GM19025 (cell line): ENCODE measurements around the gene SH3GLB1.

Experiments
- ATAC-seq: cut with Tn5 transposase; IDR thresholded peaks from one replicate; pipeline ENCODE4 v1.9.1; 2021; ENCODE audit warnings: mild to moderate bottlenecking, low read depth, moderate library complexity; ENCODE audit not compliant: unreplicated experiment

SH3GLB1 gene

DNA sequence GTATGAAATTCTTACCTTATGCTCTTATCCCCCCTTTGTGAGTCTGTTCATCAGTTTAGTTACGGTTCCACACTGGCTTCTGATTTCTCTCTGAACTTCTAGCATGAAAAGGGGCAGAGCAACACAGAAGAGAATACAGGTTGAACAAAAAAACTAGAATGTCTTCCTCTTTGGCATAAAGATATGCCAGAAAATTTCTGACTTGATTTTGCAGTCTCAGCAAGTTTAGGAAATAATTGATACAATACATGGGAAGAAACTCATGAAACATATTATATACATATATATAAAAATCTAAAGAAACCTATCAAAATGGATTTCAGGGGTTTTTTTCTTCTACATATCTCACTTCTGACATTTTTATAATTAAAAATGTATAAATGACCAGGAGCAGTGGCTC, 27.0 kb downstream of the SH3GLB1 start:
- no peak for ATAC-seq

DNA sequence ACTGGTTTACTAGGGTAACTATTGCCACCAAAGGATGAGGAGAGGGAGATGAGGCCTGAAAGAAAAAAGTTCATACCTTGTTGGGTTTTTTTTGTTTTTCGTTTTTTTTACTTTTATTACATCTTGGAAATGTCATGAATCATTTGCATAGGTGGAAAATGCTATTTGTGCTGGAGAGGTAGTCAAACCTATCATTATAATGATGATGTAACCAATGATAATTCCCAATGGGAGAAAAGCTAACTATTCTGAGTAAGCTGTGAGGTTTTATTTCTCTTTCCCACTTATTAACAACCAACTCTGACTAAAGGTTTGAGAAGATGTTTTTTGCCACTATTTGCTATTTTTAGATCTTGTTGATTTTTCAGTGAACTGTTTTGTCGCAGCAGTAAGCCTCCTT, 29.0 kb downstream of the SH3GLB1 start:
- ATAC-seq, result no peak

DNA sequence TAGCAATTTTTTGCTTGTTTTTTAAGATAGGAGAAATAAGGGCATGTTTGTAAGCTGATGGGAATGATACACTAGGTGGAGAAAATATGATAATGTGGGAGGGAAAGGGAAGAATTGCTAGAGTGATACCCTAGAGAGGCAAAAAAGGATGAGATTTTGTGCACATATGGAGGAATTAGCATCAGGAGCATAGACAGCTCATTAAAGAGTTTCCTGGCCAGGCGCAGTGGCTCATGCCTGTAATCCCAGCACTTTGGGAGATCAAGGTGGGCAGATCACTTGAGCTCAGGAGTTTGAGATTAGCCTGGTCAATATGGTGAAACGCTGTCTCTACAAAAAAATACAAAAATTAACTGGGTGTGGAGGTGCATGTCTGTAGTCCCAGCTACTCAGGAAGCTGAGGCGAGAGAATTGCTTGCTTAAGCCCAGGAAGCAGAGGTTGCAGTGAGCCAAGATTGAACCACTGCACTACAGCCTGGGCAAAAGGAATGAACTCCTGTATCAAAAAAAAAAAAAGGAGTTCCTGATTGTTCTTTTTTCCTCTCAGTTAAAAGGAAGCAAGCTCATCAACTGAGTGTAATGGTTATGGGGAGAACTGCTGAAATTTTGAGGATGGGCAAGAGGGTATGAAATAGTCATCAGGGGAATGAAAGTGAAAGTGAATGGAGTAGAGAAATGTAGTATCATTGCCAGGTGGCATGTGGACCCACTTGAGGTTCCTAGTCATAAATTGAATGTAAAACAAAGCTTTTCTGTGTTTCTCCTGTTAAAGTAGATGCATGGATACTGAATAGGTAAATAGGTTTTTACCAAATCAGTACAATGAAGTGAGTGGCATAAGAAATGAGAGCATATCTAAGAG, 35.5 kb downstream of the SH3GLB1 start:
- ATAC-seq, result peak; percentile 72

DNA sequence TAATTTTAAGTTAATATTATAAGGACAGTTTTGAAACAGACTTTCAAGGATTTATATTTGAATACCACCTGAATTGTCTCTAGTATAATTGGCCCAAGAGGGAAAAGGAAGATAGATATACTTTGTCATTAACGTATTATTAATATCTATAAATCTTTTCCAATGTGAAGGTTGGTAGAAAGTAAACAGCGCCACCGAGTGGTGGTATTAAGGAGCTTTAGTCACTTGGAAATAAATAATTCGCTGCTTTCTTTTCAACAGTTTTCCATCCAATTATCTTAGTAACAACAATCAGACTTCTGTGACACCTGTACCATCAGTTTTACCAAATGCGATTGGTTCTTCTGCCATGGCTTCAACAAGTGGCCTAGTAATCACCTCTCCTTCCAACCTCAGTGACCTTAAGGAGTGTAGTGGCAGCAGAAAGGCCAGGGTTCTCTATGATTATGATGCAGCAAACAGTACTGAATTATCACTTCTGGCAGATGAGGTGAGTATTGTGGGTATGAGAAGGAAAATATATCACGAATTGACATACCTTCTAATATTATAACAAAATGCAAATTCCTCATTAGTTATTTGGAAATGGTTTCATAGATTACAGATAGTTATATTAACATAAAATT, 37.7 kb downstream of the SH3GLB1 start:
- ATAC-seq, result no peak

DNA sequence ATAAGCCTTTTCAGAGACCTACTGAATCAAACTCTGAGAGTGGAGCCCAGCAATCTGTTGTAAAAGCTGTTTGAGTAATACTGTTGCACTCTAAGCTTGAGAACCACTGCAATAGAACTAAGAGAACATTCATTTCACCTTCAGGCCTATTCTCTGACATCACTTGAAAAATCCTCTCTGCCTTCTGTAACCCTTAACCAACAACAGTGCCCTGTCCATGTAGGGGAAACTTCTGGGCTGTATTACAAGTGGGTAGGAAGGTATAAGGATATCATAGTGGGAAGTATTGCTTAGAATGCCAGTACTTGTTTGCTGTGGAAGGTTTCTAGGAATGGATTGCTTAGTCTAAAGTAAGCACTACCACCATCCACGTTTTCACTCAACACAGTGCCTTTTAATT, 42.9 kb downstream of the SH3GLB1 start:
- no peak for ATAC-seq

DNA sequence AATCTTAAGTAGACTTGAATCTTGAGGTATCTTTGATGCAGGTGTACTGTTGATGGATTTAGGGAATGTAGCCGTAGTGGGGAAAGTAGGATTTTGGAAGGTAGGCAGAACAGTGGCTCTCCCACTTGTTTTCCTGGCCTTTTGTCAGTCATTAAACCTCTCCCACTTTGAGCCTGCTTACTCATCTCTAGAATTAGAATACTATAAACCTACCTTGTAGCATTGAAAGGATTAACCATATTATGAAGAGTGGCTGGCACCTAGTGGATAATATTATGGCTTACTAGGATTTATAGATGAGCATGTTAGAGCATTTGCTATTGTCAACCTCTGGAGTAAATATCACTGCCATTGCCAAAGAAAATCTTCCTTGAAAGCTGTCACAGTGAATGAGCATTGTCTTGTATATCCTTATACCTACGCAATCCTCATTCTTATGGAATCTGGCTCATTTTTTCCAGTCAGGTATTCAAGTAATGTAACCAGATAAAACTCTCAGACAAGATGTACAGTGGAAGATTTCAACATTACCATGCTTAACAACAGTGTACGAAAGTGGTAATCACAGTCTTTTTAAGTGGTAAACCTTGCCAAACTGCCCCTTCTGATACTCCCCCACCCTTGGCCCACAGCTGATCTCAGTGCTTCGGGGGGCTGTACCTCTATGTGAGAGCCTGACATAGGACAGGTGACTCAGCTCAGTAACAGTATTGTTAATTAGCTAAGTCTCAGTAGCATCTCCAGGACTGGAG, 44.4 kb downstream of the SH3GLB1 start:
- ATAC-seq, result no peak

DNA sequence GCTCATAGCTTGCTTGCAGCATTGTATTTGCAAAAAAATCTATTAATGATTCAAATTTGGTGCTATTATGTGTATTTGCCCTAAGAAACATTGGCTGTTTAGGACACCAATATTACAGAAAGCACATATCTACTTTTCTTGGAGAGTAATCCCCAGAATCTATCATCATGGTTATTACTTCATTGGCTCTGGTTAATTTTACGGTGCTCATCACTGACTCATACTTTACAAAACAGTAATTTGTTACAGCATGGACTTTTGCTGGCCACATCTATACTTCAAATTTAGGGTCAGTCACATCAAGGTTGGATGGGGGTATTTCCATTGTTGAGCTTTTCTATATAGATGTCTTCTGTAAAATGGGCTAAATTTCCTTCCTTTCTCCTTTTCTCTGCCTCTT, 45.7 kb downstream of the SH3GLB1 start:
- no peak for ATAC-seq

DNA sequence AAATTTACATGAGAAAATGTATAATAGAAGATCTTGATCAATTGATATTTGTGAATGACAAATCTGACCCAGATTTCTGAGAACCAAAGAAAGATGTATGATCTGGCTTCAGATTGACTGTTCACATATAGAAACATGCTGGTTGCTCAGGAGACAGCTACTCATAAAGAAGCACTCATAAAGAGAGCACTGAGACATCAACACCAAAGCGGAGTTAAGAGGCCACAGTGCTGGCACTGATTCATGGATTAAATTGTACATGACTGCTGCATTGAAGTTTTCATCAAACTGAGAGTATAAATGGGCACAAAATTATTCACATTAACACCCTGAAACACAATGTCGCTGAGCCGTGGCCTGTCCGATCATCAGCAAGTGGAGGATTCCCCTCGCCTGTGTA, 46.2 kb downstream of the SH3GLB1 start:
- ATAC-seq, result no peak

DNA sequence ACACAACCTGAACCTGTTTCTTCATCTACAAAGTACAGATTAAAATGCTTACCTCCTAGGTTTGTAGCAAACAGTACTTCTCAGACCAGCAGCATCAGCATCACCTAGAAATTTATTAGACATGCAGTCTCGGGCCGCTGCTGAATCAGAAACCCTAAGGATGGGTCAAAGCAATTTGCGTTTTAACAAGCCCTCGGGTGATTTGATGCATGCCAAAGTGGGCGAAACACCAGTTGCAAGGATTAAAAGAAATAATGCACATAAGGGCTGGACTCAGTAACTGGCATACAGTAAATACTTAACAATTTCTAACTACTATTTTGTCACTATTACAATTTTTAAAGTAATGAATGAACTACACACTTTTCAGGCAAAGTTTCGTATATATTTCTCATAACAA, 47.5 kb downstream of the SH3GLB1 start:
- no peak for ATAC-seq

DNA sequence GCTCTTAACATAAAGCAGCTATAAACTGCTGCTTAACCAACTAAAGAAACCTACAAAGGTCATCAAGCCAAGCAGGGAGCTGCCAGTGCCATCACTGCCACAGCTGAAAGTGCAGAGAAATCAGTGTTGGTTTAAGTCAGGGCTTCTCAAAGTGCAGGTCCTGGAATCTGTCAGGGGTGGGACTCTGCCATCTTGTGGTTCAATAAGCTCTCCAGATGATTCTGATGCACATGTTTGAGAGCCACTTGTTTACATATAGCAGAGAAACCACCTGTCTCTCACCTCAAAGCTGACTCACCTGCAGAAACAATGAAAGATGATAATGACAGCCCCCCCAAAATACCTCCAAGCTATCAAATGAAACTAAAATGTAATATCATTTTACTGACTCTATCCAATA, 49.3 kb downstream of the SH3GLB1 start:
- ATAC-seq, result no peak

DNA sequence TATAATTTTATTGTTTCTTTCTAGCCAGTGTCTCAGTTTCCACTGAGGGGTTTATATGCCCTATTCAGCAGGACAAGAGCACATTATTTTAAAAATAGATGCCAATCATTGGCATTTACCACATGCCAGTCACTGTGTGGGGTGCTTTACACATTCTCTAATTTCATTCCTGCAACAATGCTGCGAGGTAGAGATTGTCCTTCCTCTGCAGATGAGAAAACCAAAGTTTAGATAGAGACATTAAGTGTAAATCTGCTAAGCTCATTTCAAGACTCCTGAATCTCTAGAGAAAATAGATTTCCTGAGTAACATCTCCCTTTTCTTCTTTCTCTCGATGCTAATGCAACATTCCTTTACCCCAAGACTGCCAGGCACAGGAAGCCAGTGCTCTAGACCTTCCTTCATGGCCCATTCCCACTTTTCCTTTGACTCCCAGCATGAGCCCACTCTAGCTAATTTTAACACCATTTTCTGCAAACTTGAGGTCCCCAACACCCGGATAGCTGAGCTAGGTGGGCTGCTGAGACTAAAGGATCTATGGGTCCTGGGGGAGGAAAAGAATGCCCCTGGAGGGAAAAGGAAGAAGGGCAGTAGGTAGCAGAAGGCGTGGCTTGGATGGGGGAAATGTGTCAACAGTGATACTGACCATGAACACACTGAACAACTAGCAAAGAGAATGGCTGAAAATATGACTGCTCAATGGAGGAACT, 50.0 kb downstream of the SH3GLB1 start:
- no peak for ATAC-seq

DNA sequence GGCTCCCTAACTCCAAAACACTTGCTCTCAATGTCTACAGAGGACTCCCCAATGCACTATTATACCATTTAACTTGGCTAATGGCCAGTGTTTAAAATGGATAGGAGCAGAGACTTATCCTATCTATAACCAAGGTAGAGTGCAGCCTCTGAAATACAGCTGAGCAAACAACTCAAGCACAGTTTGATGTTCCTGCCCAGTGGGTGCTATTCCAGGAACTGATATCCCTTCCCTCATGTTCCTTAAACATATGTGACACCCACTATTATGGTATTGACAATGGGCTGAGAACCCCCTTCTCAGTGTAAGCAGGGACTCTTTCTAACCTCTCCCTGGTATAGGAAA, 51.7 kb downstream of the SH3GLB1 start:
- ATAC-seq, result no peak

DNA sequence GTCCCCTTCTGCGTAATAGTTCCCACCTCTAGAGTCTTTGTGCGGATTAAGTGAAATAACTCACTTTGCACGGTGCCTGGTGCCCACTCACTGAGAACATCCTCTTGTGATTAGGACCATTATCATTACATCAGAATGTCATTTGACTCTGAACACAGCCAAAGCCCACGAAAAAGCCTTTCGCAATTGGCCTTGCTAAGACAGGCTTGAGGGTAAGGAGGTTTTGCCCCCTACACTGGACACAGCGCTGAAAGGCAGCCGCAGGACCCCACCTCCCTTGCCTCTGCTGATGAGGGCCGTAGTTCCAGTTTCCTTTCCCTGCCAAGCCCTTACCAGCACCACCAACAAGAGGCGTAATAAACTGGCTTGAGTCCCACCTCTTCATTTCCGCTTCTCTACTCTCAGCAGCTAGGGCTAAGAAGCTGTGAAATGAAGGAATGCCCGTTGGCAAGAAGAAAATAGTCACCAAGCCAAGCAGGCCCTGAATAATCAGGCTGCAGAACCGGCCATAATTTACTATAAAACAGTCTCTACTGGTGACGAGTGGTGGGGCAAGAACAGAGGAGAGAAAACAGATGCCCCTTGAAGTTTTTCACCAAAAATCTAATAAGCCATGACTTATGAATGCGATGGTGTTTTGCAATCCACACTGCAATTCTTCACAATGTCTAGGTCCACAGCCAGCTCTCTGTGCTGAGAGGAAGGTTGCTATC, 53.1 kb downstream of the SH3GLB1 start:
- no peak for ATAC-seq

DNA sequence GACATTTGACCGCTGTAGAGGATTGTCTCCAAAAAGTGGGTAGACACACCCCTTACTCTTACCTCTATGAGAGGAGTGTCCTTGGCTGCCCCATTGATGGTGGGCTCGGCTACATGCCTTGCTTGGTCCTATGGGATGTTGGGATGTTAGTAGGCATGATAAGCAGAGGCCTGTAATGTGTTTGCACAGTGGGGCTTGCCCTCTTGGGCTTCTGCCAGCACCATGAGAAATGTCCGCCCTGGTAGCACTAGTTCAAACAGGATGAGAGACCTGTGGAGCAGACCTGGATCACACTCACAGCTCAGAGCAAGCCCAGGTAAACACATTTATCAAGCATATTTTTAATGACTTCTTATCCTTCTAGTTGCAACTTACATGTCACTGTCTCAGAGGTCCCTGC, 54.2 kb downstream of the SH3GLB1 start:
- no peak for ATAC-seq

DNA sequence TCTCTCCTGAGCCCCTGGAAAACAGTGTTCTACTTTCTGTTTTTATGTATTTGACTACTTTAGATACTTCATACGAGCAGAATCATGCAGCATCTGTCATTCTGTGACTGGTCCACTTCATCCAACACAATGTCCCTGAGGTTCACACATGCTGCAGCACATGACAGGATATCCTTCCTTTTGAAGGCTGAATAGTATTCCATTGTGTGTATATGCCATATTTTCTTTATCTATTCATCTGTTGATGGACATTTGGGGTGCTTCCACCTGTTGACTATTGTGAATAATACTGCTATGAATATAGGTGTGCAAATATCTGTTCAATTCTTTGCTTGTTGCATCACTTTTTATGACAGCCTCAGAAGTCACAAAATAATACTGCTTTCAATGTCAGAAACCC, 55.8 kb downstream of the SH3GLB1 start:
- ATAC-seq, result no peak

DNA sequence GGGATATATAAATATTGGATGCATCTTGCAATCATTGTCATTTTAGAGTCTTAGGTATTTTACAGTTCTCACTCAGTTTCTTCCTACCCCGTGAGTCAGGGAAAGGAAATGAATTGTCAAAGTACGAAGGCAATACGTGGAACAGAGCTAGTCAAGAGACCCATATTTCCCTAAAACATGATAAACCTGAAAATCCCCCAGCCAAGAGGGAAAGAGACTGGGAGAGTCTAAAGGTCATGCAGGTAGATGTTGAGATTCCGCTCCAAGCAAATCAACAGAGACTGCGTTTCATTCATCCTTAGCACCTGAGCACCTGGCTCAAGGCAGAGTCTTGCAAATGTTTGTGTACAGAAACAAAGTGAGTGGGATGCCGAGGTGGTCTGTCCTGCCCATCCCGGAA, 58.0 kb downstream of the SH3GLB1 start:
- no peak for ATAC-seq

DNA sequence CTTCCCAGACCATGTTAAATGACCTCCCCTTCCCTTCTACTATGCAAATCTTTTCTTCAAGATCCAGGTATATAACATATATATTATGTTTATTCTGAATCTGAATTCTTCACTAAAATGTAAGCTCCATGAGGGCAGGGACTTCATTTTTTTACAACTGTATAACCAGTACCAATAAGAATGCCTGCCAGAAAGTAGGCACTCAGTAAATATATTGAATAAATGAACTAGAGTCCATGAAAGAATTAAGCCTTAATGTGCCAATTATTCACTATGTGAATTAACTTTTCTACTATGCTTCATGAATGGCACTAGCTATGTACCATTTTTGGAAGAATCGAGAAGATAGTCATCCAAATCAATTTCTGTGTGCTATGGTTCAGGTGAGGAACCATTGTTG, 60.1 kb downstream of the SH3GLB1 start:
- ATAC-seq, result no peak

DNA sequence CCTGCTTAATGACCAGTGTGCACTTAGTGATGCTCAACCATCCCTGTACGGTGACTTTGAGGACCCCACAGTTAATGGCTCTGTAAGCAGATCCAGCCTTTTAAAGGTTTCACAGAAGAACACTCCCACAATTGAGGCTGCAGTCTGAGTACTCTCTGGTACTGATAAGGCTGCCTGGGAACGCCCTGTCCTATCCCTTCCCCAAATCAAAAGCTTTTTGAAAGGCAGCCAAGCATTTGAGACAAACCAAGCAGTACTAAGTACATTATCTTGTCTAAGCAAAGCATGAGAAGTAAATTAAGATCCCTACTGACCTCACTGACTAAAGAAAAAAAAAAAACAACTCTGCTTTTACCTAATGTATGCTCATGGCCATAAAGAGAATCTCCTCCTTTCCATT, 60.7 kb downstream of the SH3GLB1 start:
- no peak for ATAC-seq

DNA sequence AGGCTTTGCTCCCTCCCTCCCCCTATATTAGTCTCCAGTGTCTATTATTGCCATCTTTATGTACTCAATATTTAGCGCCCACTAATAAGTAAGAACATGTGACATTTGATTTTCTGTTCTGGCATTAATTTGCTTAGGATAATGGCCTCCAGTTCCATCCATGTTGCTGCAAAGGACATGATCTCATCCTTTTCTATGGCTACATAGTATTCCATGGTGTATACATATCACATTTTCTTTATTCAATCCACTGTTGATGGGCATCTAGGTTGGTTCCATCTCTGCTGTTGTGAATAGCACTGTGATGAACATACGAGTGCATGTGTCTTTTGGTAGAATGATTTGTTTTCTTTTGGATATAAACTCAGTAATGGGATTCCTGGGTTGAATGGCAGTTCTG, 61.3 kb downstream of the SH3GLB1 start:
- no peak for ATAC-seq

DNA sequence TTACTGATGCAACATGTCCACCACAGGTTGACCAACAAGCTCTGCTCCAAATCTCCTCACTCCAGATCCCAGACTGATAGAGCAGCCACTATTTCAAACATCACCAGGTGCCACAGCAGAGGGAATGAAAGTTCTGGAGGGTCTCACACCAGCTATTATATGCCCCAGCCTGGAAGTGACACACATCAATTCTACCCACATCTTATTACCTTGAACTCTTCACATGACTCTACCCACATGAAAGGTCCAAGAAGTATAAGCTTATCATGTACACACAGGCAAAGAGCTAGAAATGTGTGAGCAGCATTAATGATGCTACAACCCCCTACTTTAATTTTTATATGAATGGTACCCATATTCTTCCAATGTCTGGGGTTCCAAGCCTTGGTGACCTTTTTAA, 64.2 kb downstream of the SH3GLB1 start:
- ATAC-seq, result no peak
